AG09319 (cell line): Measurements from ENCODE around the gene ACER2.

ENCODE experiments used
- DNase-seq: peaks from one replicate; pipeline ENCODE4 v3.0.0-alpha.2; 2010; ENCODE audit warnings: low read depth; ENCODE audit errors: extremely low read depth
- CTCF ChIP-seq: IDR thresholded peaks from 2 replicates; pipeline ENCODE4 v1.5.1; 2011; ENCODE audit warnings: low read depth, mild to moderate bottlenecking, inconsistent platforms, low read length, moderate library complexity

Gene ACER2

DNA sequence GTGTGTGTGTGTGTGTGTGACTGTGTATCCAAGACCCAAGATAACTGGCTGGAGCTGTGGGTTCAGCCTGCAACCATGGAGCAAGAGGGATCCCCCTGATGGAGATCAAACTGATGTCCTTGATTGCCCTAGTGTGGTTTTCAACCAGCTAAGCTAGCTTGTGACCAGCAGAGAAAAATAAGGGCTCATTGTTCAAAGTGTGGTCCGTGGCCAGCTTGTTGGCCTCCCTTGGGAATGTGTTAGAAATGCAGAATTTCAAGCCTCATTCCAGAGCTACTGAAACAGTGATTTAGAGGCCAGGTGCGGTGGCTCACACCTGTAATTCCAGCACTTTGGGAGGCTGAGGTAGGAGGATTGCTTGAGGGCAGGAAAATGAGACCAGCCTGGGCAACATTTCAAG is 79.9 kb downstream of the ACER2 start:
- TF ChIP-seq CTCF = no peak
- no peak for DNase-seq

DNA sequence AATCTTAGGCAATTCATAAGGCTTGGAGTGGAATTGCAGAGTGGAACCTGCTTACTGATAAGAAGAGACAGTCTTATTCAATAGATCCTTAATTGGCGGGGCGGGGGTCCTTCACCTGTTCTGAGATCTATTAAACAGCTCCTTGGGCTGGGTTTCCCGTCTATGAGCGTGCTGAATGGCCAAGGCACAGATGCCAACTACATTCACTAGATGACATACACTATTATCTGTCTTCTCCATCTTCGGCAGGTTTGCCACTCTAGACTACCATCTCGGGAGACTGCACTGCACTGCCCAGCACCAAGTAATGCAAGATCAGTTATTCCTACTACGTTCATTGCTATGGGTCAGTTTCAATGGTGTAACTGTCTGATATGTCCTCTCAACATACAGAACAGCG is 81.5 kb downstream of the ACER2 start:
- no peak for DNase-seq
- no peak for TF ChIP-seq CTCF

DNA sequence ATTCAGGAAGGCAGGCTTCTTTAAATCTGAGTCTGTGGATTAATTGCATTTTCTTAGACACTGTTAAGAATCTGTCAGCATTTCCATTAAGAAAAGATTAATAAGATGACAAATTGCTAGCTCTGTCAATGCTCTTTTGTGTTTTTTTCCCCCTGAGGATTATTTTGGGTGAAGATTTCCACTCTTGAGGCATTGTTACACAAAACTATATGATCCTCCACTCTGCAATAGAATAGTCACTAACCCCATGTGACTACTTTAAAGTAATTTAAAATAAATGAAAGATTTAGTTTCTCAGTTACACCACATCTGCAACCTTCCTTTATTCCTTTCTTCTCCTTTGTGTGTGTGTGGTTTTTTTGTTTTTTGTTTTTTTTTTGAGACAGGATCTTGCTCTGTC is 82.0 kb downstream of the ACER2 start:
- DNase-seq = no peak
- no peak for TF ChIP-seq CTCF

DNA sequence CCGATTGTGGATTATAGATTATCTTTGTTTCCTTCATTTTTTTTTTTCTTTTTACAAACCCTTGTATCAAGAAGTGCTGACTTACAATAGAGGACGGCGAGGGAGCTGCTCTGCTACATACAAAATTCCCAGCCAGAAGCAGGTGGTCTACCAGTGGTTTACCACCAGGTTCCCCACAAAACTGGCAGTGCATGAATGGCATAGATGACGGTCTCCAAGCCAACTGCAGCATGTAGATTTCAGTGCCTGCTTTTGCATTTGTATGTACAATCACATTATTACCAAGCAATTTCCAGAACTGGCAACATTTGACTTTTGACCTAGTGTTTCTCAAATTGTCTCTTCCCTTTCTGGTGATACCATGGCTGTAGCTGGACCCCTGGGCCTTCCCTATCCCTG is 84.0 kb downstream of the ACER2 start:
- TF ChIP-seq CTCF = no peak
- DNase-seq = no peak

DNA sequence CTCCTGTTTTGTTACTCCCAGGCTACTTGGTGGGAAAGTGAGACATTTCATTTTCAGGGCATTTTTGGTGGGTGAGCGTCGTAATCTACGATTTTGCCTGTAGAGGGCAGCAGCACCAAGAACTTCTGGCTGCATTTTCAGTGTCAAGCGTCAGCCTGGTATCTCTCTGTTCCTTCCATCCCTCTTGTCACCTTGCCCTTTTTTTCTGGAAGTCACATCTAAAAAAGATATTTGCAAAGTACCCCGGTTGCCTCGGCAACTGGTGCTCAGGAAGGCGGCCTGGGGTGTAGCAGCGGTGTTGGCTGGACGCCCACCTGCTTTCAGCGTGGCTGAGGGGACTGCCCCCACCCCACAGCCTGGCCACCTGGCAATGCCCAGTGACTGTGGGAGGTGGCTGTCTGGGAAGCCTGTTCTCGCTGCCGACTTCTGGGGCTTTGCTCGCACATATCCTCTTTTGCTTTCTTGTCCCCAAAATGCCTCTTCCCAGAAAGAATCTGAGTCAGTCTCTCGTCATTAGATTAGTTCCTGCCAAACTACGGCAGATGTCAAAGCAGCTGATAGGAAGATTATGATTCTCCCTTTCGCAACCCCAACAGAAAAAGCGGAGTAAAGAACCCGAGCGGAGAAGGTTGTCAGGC is 84.5 kb downstream of the ACER2 start:
- peak; percentile 15 for DNase-seq
- peak; percentile 78 for TF ChIP-seq CTCF

GRCh38 chr9:19493876-19494275 is 85.1 kb downstream of the ACER2 start:
- no peak for DNase-seq
- TF ChIP-seq CTCF = no peak

GRCh38 chr9:19495186-19496028 is 86.6 kb downstream of the ACER2 start:
- TF ChIP-seq CTCF = no peak
- DNase-seq = no peak
